ENCODE measurements around the gene PDZD4.

Gene PDZD4

GRCh38 chrX:153792368-153792767 is 38.0 kb downstream of the PDZD4 start:
- no peaks in the 10 kb centered on the region for H3K27me3 Mint-ChIP-seq
- H3K9me3 Mint-ChIP-seq = no peaks in the 10 kb centered on the region
- H3K4me1 Mint-ChIP-seq = peaks cover 24% of the 10 kb centered on the region
- H3K27ac Mint-ChIP-seq = no peak overlapping the region
- no peaks in the 10 kb centered on the region for H3K36me3 Mint-ChIP-seq
- H3K4me3 Mint-ChIP-seq = peak overlapping the region; percentile 96

GRCh38 chrX:153791104-153791852 is 39.1 kb downstream of the PDZD4 start:
- peaks cover 22% of the 10 kb centered on the region for H3K4me1 Mint-ChIP-seq
- H3K9me3 Mint-ChIP-seq = no peaks in the 10 kb centered on the region
- H3K27ac Mint-ChIP-seq = no peak overlapping the region
- no peaks in the 10 kb centered on the region for H3K27me3 Mint-ChIP-seq
- no peaks in the 10 kb centered on the region for H3K36me3 Mint-ChIP-seq
- no peak overlapping the region for H3K4me3 Mint-ChIP-seq

- H3K4me3 Mint-ChIP-seq = no peak overlapping the region
- peaks cover 16% of the 10 kb centered on the region for H3K4me1 Mint-ChIP-seq
- H3K9me3 Mint-ChIP-seq = no peaks in the 10 kb centered on the region
- no peaks in the 10 kb centered on the region for H3K36me3 Mint-ChIP-seq
- H3K27me3 Mint-ChIP-seq = no peaks in the 10 kb centered on the region
- H3K27ac Mint-ChIP-seq = no peak overlapping the region
Measured at GRCh38 chrX:153789654-153790053, 40.7 kb downstream of the PDZD4 start.

- no peak overlapping the region for H3K4me3 Mint-ChIP-seq
- no peaks in the 10 kb centered on the region for H3K36me3 Mint-ChIP-seq
- no peak overlapping the region for H3K27ac Mint-ChIP-seq
- H3K9me3 Mint-ChIP-seq = no peaks in the 10 kb centered on the region
- H3K4me1 Mint-ChIP-seq = peaks cover 8% of the 10 kb centered on the region
- H3K27me3 Mint-ChIP-seq = no peaks in the 10 kb centered on the region
Measured at GRCh38 chrX:153786669-153787068, 43.7 kb downstream of the PDZD4 start.

GRCh38 chrX:153784325-153784967 is 45.9 kb downstream of the PDZD4 start:
- Mint-ChIP-seq H3K4me3 (no peak overlapping the region), H3K27ac (no peak overlapping the region), H3K4me1 (peaks cover 5% of the 10 kb centered on the region), H3K27me3 (no peaks in the 10 kb centered on the region), H3K9me3 (no peaks in the 10 kb centered on the region), H3K36me3 (no peaks in the 10 kb centered on the region)

- no peaks in the 10 kb centered on the region for H3K36me3 Mint-ChIP-seq
- H3K27ac Mint-ChIP-seq = no peak overlapping the region
- H3K4me3 Mint-ChIP-seq = no peak overlapping the region
- H3K9me3 Mint-ChIP-seq = no peaks in the 10 kb centered on the region
- H3K4me1 Mint-ChIP-seq = peaks cover 5% of the 10 kb centered on the region
- no peaks in the 10 kb centered on the region for H3K27me3 Mint-ChIP-seq
Measured at GRCh38 chrX:153783378-153784013, 46.8 kb downstream of the PDZD4 start.

- H3K27ac Mint-ChIP-seq = no peak overlapping the region
- no peaks in the 10 kb centered on the region for H3K36me3 Mint-ChIP-seq
- H3K4me3 Mint-ChIP-seq = no peak overlapping the region
- H3K4me1 Mint-ChIP-seq = peaks cover 5% of the 10 kb centered on the region
- no peaks in the 10 kb centered on the region for H3K9me3 Mint-ChIP-seq
- H3K27me3 Mint-ChIP-seq = no peaks in the 10 kb centered on the region
Measured at GRCh38 chrX:153782871-153783270, 47.5 kb downstream of the PDZD4 start.

- Mint-ChIP-seq H3K9me3 (no peaks in the 10 kb centered on the region), H3K4me3 (no peak overlapping the region), H3K4me1 (peaks cover 5% of the 10 kb centered on the region), H3K36me3 (no peaks in the 10 kb centered on the region), H3K27ac (no peak overlapping the region), H3K27me3 (no peaks in the 10 kb centered on the region)
Measured at GRCh38 chrX:153782313-153782712, 48.0 kb downstream of the PDZD4 start.

GRCh38 chrX:153781428-153782047 is 48.8 kb downstream of the PDZD4 start:
- no peaks in the 10 kb centered on the region for H3K27me3 Mint-ChIP-seq
- H3K4me3 Mint-ChIP-seq = no peak overlapping the region
- peaks cover 5% of the 10 kb centered on the region for H3K4me1 Mint-ChIP-seq
- no peak overlapping the region for H3K27ac Mint-ChIP-seq
- no peaks in the 10 kb centered on the region for H3K9me3 Mint-ChIP-seq
- no peaks in the 10 kb centered on the region for H3K36me3 Mint-ChIP-seq

- no peak within 1 kb of the TSS for H3K27ac Mint-ChIP-seq
- no peaks in the 10 kb centered on the region for H3K9me3 Mint-ChIP-seq
- H3K4me1 Mint-ChIP-seq = peaks cover 5% of the 10 kb centered on the region
- H3K27me3 Mint-ChIP-seq = no peaks in the 10 kb centered on the region
- H3K4me3 Mint-ChIP-seq = no peak within 1 kb of the TSS
- no peaks in the 10 kb centered on the region for H3K36me3 Mint-ChIP-seq
Measured at GRCh38 chrX:153780678-153781427, 49.5 kb downstream of the PDZD4 start, which contains the start of gene SRPK3. TSS of gene SRPK3 (plus strand) at chrX:153781041. CDS start at chrX:153781087, 46 bp downstream.

GRCh38 chrX:153779891-153780677 is 50.3 kb downstream of the PDZD4 start:
- no peak overlapping the region for H3K4me3 Mint-ChIP-seq

GRCh38 chrX:153778684-153779101 is 51.7 kb downstream of the PDZD4 start:
- H3K27ac Mint-ChIP-seq = no peak overlapping the region
- no peaks in the 10 kb centered on the region for H3K27me3 Mint-ChIP-seq
- H3K9me3 Mint-ChIP-seq = no peaks in the 10 kb centered on the region
- H3K4me3 Mint-ChIP-seq = no peak overlapping the region
- peaks cover 5% of the 10 kb centered on the region for H3K4me1 Mint-ChIP-seq
- no peaks in the 10 kb centered on the region for H3K36me3 Mint-ChIP-seq

More at GRCh38 chrX:153779891-153780677, 50.3 kb downstream of the PDZD4 start:
- Mint-ChIP-seq H3K27me3 (no peaks in the 10 kb centered on the region), H3K27ac (no peak overlapping the region), H3K4me1 (peaks cover 5% of the 10 kb centered on the region), H3K36me3 (no peaks in the 10 kb centered on the region), H3K9me3 (no peaks in the 10 kb centered on the region)

- Mint-ChIP-seq H3K9me3 (no peaks in the 10 kb centered on the region), H3K4me1 (peaks cover 5% of the 10 kb centered on the region), H3K27ac (no peak overlapping the region), H3K27me3 (no peaks in the 10 kb centered on the region), H3K4me3 (no peak overlapping the region), H3K36me3 (no peaks in the 10 kb centered on the region)
Measured at GRCh38 chrX:153778181-153778580, 52.2 kb downstream of the PDZD4 start.

GRCh38 chrX:153777261-153778090 is 52.9 kb downstream of the PDZD4 start:
- Mint-ChIP-seq H3K4me1 (peaks cover 5% of the 10 kb centered on the region), H3K27me3 (no peaks in the 10 kb centered on the region), H3K4me3 (no peak overlapping the region), H3K9me3 (no peaks in the 10 kb centered on the region), H3K36me3 (no peaks in the 10 kb centered on the region), H3K27ac (no peak overlapping the region)
